ENCODE data around the gene MPZL2.
A peak's percentile ranks its signal among the peaks of the same experiment; 100 is the strongest.

MPZL2 gene

DNA sequence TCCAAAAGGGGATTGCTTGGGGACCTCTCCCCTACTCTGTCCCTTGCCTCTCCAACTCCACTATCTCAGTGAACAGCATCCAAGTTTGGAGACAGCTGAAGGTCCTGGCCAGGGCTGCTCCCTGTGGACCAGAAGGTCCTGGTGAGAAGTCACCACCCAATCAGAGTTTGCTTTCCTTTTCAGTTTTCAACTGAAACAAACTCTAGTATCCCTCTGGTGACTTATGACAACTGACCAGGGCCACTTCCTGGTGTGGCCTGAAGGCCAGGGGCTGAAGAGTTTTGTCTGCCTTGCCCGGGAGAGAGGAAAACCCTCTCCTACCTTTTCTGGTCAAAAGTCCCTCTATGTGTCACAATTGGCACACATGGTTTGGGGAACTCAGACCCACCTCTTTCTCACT is 44.4 kb downstream of the MPZL2 start:
- no peak for DNase-seq (ENCODE audit: low spot score)

DNA sequence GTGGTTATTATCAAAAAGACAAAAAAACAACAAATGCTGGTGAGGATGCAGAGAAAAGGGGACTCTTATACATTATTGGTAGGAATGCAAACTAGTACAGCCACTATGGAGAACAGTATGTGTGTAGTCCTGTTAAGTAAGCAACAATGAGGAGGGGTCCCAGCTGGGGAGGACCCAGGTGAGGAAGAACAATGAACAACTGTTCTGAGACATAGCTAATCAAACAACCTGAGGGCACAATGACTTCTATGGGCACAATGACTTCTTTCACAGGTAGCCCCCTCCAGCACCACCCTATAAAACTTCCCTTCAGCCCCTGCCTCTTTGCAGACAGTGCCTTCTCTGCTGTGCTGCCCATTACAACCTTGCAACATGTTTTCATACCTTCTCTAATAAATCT is 44.9 kb downstream of the MPZL2 start:
- DNase-seq (ENCODE audit: low spot score): no peak

DNA sequence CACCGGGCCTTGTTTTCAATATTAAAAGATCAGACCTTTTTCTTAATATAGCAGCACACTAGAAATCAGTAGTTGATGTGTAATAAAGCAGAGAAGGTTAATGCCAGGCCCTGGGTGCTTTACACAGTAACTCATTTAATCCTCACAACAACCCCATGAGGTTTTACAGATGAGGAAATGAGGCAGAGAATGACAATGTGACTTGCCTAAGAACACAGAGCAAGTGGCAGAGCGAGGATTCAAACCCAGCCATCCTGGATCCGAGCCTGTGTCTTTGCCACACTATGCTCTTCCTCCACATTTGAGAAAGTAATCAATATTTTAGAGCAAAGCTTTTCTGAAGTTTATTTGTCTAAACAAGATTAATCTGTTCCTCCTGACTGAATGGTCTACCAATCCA is 46.5 kb downstream of the MPZL2 start:
- no peak for DNase-seq (ENCODE audit: low spot score)

DNA sequence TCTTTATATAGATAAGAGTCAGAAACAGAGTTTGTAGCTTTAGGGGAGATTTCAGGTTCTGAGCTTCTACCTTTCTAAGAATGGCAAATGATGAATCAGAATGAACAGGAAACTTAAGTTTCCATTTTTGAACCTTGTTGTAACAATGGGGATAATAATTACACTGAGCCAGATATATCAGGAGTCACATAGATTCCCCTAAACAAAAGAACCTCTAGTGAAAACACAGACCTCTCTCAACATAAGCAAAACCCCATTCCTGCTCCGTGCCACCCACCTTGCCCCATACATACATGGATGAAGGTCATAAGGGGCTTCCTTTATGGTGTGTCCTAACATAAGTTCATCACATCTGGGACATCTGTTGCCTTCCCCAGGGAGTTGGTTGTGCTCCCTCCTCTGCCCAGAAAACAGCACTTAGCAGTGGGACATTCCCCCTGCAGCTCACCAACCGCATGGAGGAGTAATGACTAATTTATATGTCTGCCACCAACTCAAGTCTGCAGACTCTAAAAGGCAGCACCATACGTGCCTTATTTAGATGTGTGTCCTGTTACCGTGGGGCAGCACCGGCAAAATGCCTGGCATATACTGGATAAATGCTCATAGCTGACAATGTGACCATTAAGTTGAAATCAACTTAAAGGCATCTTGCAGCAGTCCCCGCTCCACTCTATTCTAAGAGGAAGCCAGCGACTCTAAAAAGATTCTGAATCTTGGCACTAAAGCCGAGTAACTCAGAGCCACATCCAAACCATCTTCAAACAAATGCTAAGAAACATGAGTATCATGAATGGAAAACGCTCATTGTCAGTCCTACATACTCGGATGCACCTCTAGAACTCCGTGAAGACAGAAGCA is 47.2 kb downstream of the MPZL2 start:
- no peak for DNase-seq (ENCODE audit: low spot score)

DNA sequence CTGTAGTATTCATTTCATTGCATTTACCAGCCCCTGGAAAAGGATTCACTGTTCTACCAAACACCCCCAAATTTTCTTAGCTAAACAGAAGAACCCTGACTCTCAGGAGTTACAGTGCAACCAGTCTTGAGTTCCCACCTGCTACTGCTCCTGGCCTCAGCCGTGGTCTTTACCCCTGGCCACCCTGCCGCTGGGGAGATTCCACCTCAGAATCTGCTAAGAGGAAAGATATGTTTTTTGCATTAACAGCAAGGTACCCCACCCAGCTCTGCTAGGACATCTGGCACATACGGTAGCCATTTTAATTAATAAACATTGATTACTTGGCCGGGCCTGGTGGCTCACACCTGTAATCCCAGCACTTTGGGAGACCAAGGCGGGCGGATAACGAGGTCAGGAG is 48.3 kb downstream of the MPZL2 start:
- no peak for DNase-seq (ENCODE audit: low spot score)

DNA sequence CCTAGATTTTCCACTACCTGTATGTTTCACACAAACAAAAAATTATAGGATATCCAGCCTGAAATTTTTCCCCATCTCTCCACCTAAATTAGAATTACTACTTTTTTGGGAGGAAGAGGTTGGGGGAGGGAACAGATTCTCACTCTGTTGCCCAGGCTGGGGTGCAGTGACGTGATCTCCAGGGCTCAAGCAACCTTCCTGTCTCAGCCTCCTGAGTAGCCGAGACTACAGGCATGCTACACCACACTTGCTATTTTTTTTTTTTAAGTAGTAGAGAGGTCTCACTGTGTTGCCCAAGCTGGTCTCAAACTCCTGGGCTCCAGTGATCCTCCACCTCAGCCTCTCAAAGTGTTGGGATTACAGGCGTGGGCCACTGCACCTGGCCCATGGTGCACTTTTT is 48.8 kb downstream of the MPZL2 start:
- DNase-seq (ENCODE audit: low spot score): no peak

DNA sequence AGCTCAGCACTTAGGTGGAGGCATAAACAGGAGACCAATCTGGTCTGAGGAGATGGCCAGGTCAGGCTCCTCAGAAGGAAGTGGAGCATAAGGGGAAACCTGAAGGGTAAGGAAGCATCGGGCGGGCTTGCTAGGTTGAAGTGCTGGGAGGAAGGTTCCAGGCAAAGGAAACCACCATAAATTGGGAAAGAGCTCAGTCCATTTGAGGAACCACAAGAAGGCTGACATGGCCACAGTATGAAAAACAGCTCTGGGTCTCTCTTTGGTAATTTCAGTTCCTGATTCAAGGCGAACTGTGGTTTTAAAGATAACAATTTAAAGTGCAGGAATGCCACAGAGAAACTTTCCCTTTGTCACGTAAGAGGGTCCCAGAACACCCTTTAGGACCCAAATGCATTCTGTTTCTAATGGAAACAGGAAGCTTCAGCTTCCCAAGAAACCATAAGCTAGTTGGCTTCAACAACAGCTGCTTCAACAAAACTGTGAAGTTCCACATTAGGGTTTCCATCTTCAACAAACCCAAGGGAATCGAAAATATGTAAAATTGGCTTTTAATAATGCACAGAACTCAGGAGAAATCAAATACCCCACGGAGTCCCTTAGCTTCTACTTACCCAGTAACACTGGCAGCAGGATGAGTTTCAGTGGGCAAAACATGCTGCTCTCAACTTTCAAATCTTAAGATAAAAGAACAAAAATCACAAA is 49.7 kb downstream of the MPZL2 start:
- DNase-seq (ENCODE audit: low spot score): no peak

DNA sequence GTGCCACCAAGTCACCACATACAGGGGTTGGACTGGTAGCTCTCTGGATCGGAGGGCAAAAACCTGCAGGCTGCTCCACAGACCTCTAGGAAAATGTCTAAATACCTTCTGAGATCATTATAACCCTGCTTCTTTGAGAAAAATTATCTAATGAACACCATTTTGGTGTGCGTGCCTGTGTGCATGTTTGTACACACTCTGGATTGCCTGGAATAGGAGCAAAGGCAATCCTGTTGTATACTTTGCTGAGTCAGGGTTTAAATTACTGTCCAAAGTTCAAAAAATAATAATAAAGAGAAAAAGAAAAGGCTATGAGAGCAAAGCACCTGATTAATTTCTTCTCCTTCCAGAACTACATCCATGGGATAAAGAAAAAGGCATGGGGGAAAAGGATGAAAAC is 50.3 kb downstream of the MPZL2 start:
- no peak for DNase-seq (ENCODE audit: low spot score)

DNA sequence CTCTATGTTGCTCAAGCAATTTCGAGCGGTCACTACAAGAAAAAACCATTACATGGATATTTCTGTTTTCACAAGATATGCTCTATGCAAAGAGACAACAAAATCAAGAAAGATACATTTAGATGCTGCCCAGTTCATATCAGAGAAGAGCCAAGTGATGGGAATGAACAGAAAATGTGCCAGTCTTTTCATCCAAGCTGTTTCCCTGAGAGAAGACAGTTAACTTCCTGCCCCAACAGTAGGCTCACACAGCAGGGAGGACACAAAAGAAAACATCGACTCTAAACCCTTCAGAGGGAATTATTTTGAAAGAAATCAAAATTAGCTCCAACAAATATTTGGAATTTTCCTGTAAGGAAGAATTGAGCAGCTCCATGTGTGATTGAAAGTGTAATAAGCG is 50.9 kb downstream of the MPZL2 start:
- DNase-seq (ENCODE audit: low spot score): no peak

DNA sequence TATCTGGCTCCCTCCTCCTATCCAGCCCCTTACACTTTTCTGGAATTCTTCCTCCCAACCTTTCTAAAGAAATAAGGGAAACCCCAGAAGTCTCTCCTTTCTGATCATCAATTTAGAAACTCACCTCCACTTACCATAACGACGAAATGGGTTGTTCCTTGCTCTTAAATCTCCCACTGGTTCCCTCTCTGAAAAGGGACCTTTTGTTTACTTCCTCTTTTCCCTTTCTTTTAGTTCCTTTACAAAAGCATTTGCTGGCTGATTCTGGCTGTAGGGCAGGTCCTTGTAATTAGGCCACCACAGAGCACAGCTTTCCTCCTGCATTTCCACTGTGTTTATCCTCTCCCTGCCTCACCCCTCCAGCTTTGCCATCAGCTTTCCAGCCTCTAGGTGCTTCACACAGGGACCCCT is 51.3 kb downstream of the MPZL2 start:
- no peak for DNase-seq (ENCODE audit: low spot score)

DNA sequence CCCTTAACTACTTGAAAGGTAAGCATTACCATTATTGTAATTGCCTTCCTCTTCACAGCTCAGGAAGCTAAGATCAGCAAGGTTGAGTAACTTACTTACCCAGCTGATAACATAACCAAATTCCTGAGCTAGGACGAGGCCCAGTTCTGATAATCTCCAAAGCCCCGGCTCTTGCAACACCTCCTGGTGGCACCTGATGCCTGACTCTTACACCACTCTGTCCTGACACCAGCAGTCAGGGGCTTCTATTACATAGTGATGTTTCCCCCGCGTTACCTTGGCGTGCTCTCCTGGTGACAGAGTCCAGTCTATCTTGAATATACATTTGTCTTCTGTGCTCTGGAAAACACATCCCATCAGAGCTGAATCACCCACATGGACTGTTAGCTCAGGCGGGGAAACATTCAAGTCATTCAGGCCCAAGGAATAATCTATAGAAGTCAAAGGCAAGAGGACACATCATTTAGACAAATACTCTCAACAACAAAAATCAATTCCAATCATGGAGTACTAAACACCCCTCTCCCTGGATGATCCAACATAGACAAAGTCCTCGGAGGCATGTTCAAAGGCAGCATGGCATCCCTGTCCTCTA is 51.9 kb downstream of the MPZL2 start:
- DNase-seq (ENCODE audit: low spot score): no peak

DNA sequence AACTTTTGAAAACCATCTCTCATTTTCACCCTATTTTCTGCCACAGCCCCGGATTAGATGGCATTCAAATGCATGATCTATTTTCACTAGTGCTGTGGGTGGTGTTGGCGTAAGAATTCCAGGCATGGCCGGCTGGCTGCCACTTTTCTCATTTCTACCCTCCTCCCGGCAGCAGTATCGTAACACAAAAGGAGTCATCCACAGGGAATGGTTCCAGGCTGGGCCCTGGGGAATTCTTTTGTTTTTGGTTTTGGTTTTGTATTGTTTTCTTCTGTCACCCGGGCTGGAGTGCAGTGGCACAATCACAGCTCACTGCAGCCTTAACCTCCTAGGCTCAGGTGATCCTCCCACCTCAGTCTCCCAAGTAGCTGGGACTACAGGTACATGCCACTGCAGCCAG is 53.1 kb downstream of the MPZL2 start:
- DNase-seq (ENCODE audit: low spot score): peak; percentile 85

DNA sequence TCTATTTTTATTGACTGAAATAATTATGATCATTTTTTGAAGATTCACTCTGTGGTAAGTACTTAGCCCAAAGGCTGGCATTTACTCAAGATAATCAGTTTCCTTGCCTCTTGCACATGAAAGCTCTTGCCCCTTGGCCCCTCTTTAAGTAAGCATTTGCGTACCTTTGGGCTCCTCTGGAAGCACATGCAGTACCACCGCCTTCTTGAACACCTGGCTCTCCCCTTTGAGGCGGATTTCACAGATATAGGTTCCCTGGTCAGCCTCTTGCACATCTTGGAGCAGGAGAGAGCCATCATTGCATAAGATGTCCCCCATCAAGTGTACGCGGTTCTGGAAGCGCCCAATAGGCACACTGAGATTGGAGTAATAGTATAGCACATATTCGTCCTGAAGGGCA is 53.8 kb downstream of the MPZL2 start:
- DNase-seq (ENCODE audit: low spot score): no peak

DNA sequence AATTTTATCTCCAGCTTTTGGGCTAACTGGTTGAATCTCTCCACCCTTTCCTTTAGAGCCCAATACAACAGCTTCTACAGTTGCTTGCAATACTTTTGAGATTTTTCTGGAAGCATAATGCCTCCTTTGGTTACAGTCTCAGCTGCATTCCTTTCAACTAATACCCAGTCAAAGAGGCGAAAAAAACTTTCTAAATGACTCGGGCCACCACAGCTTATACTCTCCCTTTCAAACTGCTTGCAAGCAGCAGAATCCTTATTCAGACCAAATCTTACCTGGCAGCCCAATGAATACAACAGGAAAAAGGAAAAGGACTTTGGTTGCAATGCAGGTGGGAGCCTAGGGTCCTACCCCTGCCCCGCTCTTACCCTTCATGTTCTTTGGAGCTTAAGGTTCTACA is 55.1 kb downstream of the MPZL2 start:
- DNase-seq (ENCODE audit: low spot score): no peak

DNA sequence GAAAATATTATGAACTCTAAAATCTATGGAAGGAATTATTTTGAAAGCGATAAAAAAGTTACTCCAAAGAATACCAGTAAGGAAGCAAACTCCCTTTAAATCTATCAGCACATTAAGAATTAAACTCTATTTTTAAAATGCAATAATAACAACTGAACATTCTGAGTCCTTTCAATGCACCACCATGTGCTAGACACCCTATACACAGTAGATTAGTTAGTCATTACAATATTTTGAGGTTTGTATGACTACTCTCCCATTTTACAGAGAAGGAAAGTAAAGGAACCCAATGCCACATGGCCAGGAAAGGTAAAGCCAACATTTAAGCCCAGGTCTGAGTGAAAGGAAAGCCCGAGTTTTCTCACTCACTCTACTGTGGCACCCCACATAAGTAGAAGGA is 57.0 kb downstream of the MPZL2 start:
- DNase-seq (ENCODE audit: low spot score): no peak

DNA sequence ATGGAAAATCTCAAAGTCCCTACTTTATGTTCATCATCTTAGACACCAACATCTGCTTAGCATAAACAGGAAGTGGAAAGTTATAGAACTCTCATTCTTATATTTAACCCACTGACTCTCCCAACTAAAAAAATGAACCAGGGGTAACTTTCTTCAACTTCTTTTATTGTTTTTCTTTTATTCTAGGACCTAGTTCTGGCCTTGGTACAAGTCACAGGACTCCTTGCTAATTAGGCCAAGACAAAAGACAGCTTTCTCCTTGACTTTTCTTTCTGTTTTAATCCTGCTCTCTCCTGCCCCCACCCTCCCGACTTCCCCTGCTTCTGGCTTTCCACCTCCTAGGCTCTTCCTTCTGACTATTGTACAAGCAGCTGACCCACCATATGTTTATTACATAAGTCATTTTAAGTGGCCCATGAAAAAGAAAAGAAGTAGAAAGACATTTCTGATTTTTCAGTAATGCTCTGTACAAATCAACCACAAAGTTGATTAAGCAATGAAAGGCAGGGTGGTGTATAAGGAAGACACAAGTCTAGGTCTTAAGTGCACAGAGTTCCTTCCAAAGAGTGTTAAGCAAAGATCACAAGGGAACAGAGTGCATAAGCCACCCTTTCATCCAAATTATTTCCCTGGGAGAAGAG is 57.6 kb downstream of the MPZL2 start:
- no peak for DNase-seq (ENCODE audit: low spot score)

DNA sequence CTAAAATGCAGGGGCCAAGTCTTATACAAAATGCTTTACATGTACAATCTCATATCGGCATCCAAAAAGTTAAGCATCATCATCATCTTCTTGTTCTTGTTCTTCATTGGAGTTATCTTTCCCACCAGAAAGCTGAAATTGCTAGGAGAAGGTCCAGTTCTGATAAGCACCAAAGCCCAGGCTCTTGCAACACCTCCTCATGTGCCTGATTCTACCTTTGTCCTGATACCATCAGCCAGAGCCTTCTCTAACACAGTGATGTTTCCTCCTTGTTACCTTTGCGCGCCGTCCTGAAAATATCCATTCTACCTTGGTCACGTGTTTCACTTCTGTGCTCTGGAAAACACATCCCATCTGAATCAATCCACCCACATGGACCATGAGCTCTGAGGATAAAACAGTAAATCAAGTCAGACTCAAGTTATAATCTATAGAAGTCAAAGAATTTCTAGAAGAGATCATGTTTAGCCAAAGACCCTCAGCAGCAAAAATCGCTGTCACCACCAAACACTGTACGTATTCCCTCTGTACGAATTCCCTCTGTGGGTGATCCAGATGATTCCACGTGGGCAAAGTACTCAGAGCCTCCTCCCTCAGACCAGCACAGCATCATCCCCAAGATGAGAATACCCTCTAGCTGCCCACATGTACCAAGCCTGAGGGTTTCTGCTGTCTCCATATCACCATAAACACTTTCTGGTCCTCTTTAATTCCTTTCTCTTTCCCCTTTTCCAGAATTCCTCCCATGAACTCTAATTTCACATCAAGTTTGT is 58.3 kb downstream of the MPZL2 start:
- DNase-seq (ENCODE audit: low spot score): no peak
